ENCODE measurements around the gene CHRNB1. TPM values are rescaled to one million over a fixed set of nuclear protein-coding genes. Genes with fewer than 3 reads are reported as not detected.

The CHRNB1 gene
- total RNA-seq, 1 donor from 2014 or later, result 12.5 TPM

DNA sequence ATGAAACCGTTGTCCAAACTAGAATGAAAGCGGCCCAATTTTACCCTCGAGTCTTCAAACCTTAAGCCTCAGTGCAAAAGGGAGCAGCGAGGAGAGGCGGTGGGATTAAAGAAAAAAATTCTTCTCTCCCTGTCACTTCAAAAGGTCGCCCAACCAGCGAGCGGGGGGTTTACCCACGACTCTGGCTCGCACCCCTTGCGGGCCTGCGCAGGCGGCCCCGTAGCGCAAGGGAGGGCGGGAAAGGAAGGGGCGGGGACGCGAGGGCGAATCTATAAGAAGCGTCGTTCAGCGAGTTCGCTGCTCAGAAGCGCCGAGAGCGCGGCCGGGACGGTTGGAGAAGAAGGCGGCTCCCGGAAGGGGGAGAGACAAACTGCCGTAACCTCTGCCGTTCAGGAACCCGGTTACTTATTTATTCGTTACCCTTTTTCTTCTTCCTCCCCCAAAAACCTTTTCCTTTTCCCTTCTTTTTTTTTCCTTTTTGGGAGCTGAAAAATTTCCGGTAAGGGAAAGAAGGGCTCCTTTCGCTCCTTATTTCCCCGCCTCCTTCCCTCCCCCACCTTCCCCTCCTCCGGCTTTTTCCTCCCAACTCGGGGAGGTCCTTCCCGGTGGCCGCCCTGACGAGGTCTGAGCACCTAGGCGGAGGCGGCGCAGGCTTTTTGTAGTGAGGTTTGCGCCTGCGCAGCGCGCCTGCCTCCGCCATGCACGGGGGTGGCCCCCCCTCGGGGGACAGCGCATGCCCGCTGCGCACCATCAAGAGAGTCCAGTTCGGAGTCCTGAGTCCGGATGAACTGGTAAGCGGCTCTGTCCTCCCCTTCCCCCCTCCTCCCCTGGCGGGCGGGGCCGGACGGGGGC is 39.4 kb downstream of the CHRNB1 start, which contains the start of gene POLR2A:
POLR2A (plus strand) TSS at position 300 of the 852 bp plus-strand sequence.
- peak; percentile 98 for DNase-seq

DNA sequence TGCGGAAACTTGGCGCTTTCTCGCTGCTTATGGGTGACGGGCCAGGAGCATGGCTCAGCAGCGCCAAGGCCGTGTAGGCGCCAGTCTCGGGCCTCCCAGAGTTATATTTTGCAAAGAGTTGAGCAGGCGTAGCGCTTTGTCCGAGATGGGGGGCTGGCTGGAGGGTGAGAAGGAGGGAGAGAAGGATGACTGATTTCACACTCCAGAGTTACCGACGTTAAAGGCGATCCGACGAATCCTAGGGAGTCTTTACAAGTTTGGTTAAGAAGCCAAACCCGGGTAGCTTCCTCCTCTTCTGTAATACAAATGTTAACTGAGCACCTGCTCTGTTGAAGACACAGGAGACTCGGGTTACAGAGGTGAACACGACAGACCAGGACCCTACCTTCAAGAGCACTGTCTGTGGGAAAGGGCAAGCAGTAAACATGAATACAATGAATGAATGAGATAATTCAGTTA is 40.1 kb downstream of the CHRNB1 start:
- DNase-seq, result no peak

DNA sequence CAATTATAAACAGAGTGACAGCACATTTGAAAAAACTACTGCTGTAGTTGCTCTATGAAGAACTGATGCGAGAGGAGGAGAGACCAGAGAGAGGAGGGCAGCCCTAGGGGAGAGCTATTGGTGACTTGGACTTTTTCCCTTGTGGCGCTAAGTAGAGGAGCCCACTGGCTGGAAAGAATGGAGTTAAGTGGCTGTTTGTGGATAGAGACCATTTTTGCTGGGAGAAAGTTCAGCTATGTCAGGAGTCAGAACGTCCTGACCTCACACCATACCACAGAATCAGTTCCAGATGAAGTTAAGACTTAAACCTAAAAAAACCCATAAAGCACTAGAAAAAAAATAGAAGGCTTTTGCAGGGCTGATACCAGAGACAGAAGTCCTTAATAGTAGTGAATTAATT is 41.3 kb downstream of the CHRNB1 start:
- peak; percentile 40 for DNase-seq

DNA sequence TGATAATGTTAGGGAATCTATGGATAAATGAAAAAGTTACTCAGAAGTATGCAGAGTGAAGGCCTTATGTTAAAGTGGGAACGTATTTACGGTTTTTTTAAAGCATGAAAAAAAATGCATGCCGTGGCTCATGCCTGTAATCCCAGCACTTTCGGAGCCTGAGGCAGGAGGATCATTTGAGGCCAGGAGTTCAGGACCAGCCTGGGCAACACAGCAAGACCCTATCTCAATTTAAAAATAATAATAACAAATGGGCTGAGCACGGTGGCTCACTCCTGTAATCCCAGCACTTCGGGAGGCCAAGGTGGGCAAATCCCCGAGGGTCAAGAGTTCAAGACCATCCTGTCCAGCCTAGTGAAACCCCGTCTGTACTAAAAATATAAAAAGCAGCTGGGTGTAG is 45.3 kb downstream of the CHRNB1 start:
- no peak for DNase-seq

DNA sequence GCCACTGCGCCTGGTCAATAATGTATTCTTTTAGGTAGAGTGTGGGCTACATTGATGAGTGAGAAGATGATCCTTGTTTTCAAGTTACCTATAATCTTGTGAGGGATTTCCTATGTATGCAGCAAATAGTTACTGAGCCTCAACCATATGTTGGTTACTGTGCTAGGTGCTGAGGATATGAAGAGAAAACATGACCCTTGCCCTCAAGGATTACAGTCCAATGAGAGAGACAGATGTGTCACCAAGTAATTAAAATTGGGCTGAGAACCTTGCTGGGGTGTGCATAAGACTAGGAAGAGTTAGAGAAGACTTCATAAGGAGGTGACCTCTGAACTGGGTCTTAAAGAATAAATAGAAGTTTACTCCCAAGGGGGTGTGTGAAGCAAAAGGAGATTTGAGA is 46.7 kb downstream of the CHRNB1 start:
- no peak for DNase-seq

DNA sequence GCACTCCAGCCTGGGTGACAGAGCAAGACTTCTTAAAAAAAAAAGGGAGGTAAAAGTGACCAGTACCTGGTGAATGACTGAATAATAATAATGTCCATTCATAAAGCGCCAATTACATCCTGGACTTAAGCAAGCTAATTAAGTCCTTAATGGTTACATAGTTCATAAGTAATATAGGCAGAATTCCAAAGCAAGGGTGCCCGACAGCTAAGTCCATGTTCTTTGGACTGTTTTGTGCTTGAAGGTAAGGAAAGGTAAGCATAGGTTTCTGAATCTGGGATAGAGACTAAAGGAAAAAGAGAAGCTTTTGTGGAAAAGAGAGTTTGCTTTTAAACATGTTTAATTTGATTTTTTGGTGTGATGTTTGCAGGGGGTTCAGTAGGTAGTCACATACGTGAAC is 49.1 kb downstream of the CHRNB1 start:
- DNase-seq, result no peak

DNA sequence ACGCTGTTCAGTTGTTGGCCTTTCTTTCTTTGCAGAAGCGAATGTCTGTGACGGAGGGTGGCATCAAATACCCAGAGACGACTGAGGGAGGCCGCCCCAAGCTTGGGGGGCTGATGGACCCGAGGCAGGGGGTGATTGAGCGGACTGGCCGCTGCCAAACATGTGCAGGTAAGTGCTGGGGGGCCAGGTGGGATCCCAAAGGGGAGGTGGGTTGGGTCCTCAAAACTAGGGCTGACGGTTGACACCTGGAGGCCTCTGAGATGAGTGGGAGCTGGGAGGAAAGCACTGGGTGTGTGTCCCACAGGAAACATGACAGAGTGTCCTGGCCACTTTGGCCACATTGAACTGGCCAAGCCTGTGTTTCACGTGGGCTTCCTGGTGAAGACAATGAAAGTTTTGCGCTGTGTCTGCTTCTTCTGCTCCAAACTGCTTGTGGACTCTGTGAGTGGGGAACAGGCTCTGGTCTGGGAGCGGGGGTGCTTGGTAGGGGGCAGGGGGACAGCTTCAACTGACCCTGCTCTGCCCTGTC is 51.1 kb downstream of the CHRNB1 start:
- no peak for DNase-seq

DNA sequence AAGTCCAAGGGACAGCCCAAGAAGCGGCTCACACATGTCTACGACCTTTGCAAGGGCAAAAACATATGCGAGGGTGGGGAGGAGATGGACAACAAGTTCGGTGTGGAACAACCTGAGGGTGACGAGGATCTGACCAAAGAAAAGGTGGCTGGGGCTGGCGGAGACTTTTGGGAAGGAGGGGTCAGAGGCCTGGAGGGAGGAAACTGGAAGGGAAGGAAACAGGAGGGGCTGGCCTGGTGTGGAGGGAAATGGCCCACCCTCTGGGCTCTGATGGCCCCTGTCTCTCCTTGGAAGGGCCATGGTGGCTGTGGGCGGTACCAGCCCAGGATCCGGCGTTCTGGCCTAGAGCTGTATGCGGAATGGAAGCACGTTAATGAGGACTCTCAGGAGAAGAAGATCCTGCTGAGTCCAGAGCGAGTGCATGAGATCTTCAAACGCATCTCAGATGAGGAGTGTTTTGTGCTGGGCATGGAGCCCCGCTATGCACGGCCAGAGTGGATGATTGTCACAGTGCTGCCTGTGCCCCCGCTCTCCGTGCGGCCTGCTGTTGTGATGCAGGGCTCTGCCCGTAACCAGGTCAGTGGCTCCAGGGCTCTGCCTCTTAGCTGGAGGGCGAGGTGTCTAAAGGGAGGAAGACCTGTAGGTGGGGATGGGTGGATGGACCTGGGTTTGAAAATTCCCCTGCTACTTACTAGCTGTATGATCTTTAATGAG is 51.8 kb downstream of the CHRNB1 start:
- DNase-seq, result no peak

DNA sequence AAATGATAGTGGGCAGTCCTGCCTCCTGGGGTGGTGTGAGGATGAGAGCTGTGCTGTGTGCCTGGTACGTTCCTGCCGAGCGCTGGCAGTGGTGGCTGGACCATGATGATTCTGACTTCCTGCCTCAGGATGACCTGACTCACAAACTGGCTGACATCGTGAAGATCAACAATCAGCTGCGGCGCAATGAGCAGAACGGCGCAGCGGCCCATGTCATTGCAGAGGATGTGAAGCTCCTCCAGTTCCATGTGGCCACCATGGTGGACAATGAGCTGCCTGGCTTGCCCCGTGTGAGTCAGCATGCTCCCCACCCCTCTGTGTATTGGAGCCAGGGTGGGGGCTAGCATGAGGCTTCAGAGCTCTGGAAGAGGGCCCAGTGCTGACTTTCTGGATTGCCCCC is 52.4 kb downstream of the CHRNB1 start:
- DNase-seq, result no peak

DNA sequence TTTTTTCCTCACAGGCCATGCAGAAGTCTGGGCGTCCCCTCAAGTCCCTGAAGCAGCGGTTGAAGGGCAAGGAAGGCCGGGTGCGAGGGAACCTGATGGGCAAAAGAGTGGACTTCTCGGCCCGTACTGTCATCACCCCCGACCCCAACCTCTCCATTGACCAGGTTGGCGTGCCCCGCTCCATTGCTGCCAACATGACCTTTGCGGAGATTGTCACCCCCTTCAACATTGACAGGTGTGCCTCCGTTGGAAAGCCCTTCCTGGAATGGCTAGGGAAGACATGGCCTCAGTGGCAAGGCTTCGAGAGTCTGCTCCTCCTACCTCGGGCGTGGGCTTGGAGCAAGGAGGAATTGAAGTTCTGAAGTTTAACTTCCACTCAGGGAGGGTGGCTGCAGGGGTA is 52.8 kb downstream of the CHRNB1 start:
- DNase-seq, result no peak

DNA sequence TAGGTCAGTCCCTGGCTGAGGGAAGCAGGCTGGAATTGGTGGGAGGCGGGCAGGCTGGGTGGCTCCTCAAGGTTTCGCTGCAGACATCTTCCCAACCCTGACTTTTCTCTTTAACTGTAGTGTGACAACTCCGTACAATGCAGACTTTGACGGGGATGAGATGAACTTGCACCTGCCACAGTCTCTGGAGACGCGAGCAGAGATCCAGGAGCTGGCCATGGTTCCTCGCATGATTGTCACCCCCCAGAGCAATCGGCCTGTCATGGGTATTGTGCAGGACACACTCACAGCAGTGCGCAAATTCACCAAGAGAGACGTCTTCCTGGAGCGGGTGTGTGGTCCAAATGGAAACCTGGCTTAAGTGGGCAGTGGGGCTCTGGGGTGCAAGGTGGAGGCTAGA is 54.3 kb downstream of the CHRNB1 start:
- DNase-seq, result no peak

DNA sequence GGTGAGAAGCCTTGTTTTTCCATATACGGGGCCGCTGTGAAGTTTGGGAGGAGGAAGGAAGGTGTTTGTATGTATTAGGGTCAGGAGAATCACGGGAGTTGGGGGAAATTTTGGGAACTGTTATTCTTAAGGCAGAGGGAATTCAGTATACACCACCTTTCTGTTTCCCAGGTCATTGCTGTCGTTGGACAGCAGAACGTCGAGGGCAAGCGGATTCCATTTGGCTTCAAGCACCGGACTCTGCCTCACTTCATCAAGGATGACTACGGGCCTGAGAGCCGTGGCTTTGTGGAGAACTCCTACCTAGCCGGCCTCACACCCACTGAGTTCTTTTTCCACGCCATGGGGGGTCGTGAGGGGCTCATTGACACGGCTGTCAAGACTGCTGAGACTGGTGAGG is 56.9 kb downstream of the CHRNB1 start:
- no peak for DNase-seq

DNA sequence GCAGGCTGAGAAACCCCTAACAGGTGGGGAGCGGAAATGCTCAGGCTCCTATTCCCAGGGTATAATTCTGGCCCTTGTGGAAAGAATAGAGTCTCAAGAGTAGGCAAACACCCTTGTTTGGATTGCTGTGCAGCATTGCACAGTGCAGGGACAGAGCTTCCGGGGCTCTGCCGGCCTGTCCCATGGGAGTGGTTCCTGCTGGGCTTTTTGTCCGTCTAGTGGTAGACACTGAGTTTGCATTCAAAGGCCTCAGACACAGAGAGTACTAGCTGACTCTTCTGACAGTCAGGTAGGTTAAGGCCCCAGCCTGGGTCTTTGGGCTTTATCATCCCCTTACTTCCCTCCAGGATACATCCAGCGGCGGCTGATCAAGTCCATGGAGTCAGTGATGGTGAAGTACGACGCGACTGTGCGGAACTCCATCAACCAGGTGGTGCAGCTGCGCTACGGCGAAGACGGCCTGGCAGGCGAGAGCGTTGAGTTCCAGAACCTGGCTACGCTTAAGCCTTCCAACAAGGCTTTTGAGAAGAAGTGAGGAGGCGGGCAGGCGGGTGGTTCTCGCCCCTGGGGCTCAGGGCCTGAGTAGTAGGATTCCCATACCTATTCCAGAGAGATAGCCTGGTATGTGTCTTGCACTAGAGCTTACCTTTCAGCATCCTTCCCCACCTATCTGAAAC is 57.4 kb downstream of the CHRNB1 start:
- DNase-seq, result no peak

DNA sequence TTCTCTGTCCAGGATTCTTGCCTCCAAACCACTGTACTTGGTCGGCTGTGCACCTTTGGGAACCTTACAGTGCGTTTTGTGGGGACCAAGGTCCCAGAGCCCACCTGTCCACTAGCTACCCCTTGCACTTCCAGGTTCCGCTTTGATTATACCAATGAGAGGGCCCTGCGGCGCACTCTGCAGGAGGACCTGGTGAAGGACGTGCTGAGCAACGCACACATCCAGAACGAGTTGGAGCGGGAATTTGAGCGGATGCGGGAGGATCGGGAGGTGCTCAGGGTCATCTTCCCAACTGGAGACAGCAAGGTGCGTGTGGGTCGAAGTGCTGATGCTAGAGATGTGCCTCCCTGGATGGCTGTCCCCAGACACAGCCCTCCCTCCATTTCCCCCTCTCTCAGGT is 58.1 kb downstream of the CHRNB1 start:
- no peak for DNase-seq

DNA sequence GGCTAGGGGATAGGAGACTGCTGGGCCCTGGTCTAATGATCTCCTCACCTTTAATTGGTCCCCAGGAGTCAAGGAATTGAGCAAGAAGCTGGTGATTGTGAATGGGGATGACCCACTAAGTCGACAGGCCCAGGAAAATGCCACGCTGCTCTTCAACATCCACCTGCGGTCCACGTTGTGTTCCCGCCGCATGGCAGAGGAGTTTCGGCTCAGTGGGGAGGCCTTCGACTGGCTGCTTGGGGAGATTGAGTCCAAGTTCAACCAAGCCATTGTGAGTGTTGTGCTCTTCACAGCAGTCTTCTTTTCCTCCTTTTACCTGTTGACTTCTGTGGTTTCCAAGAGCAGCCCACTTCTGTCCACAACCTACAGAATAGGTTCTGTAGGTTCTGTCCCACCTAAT is 58.7 kb downstream of the CHRNB1 start:
- no peak for DNase-seq

Other genes with a start within 250 kb of the CHRNB1 start
- gene DLG4, start 225.2 kb upstream of the CHRNB1 start, total RNA-seq, result 16.5 TPM
- 261 TPM for gene ACADVL, start 225.1 kb upstream of the CHRNB1 start, total RNA-seq
- 47.5 TPM for gene DVL2, start 210.5 kb upstream of the CHRNB1 start, total RNA-seq
- gene PHF23, start 205.6 kb upstream of the CHRNB1 start, total RNA-seq, result 27.0 TPM
- 223 TPM for gene GABARAP, start 202.6 kb upstream of the CHRNB1 start, total RNA-seq
- gene CTDNEP1, start 193.3 kb upstream of the CHRNB1 start, total RNA-seq, result 44.1 TPM
- gene ELP5, start 192.8 kb upstream of the CHRNB1 start, total RNA-seq, result 27.5 TPM
- 5.4 TPM for gene CLDN7, start 182.6 kb upstream of the CHRNB1 start, total RNA-seq
- gene SLC2A4, start 163.3 kb upstream of the CHRNB1 start, total RNA-seq, result 11.7 TPM
- gene YBX2, start 150.4 kb upstream of the CHRNB1 start, total RNA-seq, result 1.3 TPM
- 186 TPM for gene EIF5A, start 137.4 kb upstream of the CHRNB1 start, total RNA-seq
- gene GPS2, start 129.7 kb upstream of the CHRNB1 start, total RNA-seq, result 17.2 TPM
- 14.2 TPM for gene NEURL4, start 115.7 kb upstream of the CHRNB1 start, total RNA-seq
- gene ACAP1, start 108.5 kb upstream of the CHRNB1 start, total RNA-seq, result 4.7 TPM
- 6.3 TPM for gene KCTD11, start 92.9 kb upstream of the CHRNB1 start, total RNA-seq
- gene TMEM95, start 89.9 kb upstream of the CHRNB1 start, total RNA-seq, result not detected
- gene TNK1, start 64.0 kb upstream of the CHRNB1 start, total RNA-seq, result 2.5 TPM
- 16.0 TPM for gene PLSCR3, start 50.5 kb upstream of the CHRNB1 start, total RNA-seq
- gene TMEM256, start 41.0 kb upstream of the CHRNB1 start, total RNA-seq, result 75.9 TPM
- 8.8 TPM for gene NLGN2, start 37.2 kb upstream of the CHRNB1 start, total RNA-seq
- not detected for gene SPEM1, start 24.7 kb upstream of the CHRNB1 start, total RNA-seq
- not detected for gene SPEM2, start 19.4 kb upstream of the CHRNB1 start, total RNA-seq
- gene SPEM3, start 16.2 kb upstream of the CHRNB1 start, total RNA-seq, result not detected
- 3.3 TPM for gene TMEM102, start 9.6 kb upstream of the CHRNB1 start, total RNA-seq
- gene FGF11, start 5.5 kb upstream of the CHRNB1 start, total RNA-seq, result 3.4 TPM
- gene ZBTB4, start 34.6 kb downstream of the CHRNB1 start, total RNA-seq, result 16.7 TPM
- not detected for gene SLC35G6, start 36.4 kb downstream of the CHRNB1 start, total RNA-seq
- 73.0 TPM for gene POLR2A, start 39.3 kb downstream of the CHRNB1 start, total RNA-seq
- 4.5 TPM for gene TNFSF12, start 104.0 kb downstream of the CHRNB1 start, total RNA-seq
- 1.7 TPM for gene TNFSF13, start 113.7 kb downstream of the CHRNB1 start, total RNA-seq
- gene SENP3, start 116.9 kb downstream of the CHRNB1 start, total RNA-seq, result 29.8 TPM
- gene CD68, start 134.6 kb downstream of the CHRNB1 start, total RNA-seq, result 9.2 TPM
- 30.7 TPM for gene MPDU1, start 138.8 kb downstream of the CHRNB1 start, total RNA-seq
- gene SOX15, start 145.0 kb downstream of the CHRNB1 start, total RNA-seq, result 7.8 TPM
- gene FXR2, start 169.8 kb downstream of the CHRNB1 start, total RNA-seq, result 25.5 TPM
- 33.8 TPM for gene SAT2, start 182.8 kb downstream of the CHRNB1 start, total RNA-seq
- gene SHBG, start 185.1 kb downstream of the CHRNB1 start, total RNA-seq, result 0.49 TPM
- gene ATP1B2, start 205.9 kb downstream of the CHRNB1 start, total RNA-seq, result 2.9 TPM
- gene TP53, start 242.4 kb downstream of the CHRNB1 start, total RNA-seq, result 30.2 TPM
- 3.2 TPM for gene WRAP53, start 243.4 kb downstream of the CHRNB1 start, total RNA-seq